ENCODE measurements around the gene SYS1. TPM values are rescaled to one million over a fixed set of nuclear protein-coding genes. Genes with fewer than 3 reads are reported as not detected.

The SYS1 gene
- total and polyA plus RNA-seq, 12 donors, result 16.0 to 83.2 (median 32.9) TPM

GRCh38 chr20:45353746-45354145 lies 9.2 kb upstream of the SYS1 start:
- Histone ChIP-seq H3K4me1 (replicated peaks in 1 of 2) (peaks cover 22 to 29% of the 10 kb centered on the region in 2 donors), H3K36me3 (replicated peaks in 1 of 2) (no peaks in the 10 kb centered on the region), H3K27me3 (no peaks in the 10 kb centered on the region), H3K27ac (peak overlapping the region in 3 of 5 donors; percentile 14 to 91 (median 83)), H3K9me3 (replicated peaks in 1 of 3) (no peaks in the 10 kb centered on the region), H3K4me3 (no peak overlapping the region)
- TF ChIP-seq CTCF (IDR thresholded peaks at IDR 0.05) (no peak), POLR2A (IDR thresholded peaks at IDR 0.05) (no peak)
- intact Hi-C loops (cut with DNase I), result no loop called here
- 90 to 94% (median 93%) methylated on average over 1 of the region's 1 CpG for WGBS, 4 donors
- no peak for DNase-seq

GRCh38 chr20:45354423-45355208 lies 8.3 kb upstream of the SYS1 start:
- peak in 1 of 7 donors; percentile 40 for DNase-seq
- Histone ChIP-seq H3K9me3 (replicated peaks in 1 of 3) (no peaks in the 10 kb centered on the region), H3K27me3 (no peaks in the 10 kb centered on the region), H3K4me1 (replicated peaks in 1 of 2) (peaks cover 31 to 38% of the 10 kb centered on the region in 2 donors), H3K27ac (peak overlapping the region; percentile 14 to 91 (median 81)), H3K36me3 (replicated peaks in 1 of 2) (no peaks in the 10 kb centered on the region), H3K4me3 (peak overlapping the region in 1 of 4 donors; percentile 5)
- intact Hi-C loops (cut with DNase I), result no loop called here
- no peak for TF ChIP-seq CTCF (IDR thresholded peaks at IDR 0.05)
- no peak for TF ChIP-seq POLR2A (IDR thresholded peaks at IDR 0.05)
- 39 to 61% (median 52%) methylated on average over 9 of the region's 9 CpGs for WGBS, 4 donors

GRCh38 chr20:45355209-45356084 lies 7.5 kb upstream of the SYS1 start:
- DNase-seq, result peak in 2 of 7 donors; percentile 48 to 67
- WGBS, 4 donors, result 53 to 60% (median 57%) methylated on average over 5 of the region's 5 CpGs

More at GRCh38 chr20:45355209-45356084, 7.5 kb upstream of the SYS1 start:
- Histone ChIP-seq H3K27me3 (no peaks in the 10 kb centered on the region), H3K27ac (peak overlapping the region; percentile 32 to 91 (median 81)), H3K9me3 (replicated peaks in 1 of 3) (no peaks in the 10 kb centered on the region), H3K4me1 (replicated peaks in 1 of 2) (peaks cover 38 to 46% of the 10 kb centered on the region in 2 donors), H3K36me3 (replicated peaks in 1 of 2) (no peaks in the 10 kb centered on the region), H3K4me3 (peak overlapping the region in 1 of 4 donors; percentile 5)
- intact Hi-C loops (cut with DNase I), result no loop called here
- TF ChIP-seq CTCF (IDR thresholded peaks at IDR 0.05), result no peak
- peak in 1 of 2 donors; percentile 41 for TF ChIP-seq POLR2A (IDR thresholded peaks at IDR 0.05)

All from adrenal gland (tissue), 12 donors.